A549 (cell line): ENCODE results near the gene NSUN3.

Experiments used
- CTCF ChIP-seq: fragments of >200 bp; sonication (Bioruptor Twin); formaldehyde crosslinking; IDR thresholded peaks from 3 replicates; pipeline ENCODE4 v1.5.1; 2016
- E2F6 ChIP-seq: IDR thresholded peaks from 2 replicates; pipeline ENCODE4 v1.6.1; 2012; ENCODE audit warnings: low read depth, borderline replicate concordance
- ELK1 ChIP-seq: fragments of 150-350 bp; IDR thresholded peaks from 2 replicates; pipeline ENCODE4 v1.6.1; 2014; ENCODE audit warnings: low read depth, mild to moderate bottlenecking, low read length
- EP300 ChIP-seq, 2 experiments: fragments of >200 bp; sonication (Bioruptor Twin); formaldehyde crosslinking; IDR thresholded peaks; 2 replicates in 1 of 2; 3 replicates in 1 of 2; pipeline ENCODE4 v1.6.1; 2016 to 2017
- FOSL2 ChIP-seq, 2 experiments: fragments of 450-650 bp in 1 of 2; fragments of >200 bp in 1 of 2; sonication (Bioruptor Twin) in 1 of 2; formaldehyde crosslinking; IDR thresholded peaks; 2 replicates each; pipeline versions ENCODE4 v1.5.0 to v1.6.1; 2016 to 2020; ENCODE audit warnings: mild to moderate bottlenecking in 1 of 2, moderate library complexity in 1 of 2
- HMGXB4 ChIP-seq: fragments of 250-450 bp; sonication (Bioruptor Pico); IDR thresholded peaks from 2 replicates; pipeline ENCODE4 v1.5.0; 2021; ENCODE audit warnings: mild to moderate bottlenecking, moderate library complexity, borderline replicate concordance
- KDM5A ChIP-seq: fragments of 200-600 bp; sonication (generic); IDR thresholded peaks from 2 replicates; pipeline ENCODE4 v1.6.1; 2016; ENCODE audit warnings: antibody characterized with exemption, mild to moderate bottlenecking
- MAFK ChIP-seq: fragments of 450-650 bp; IDR thresholded peaks from 2 replicates; pipeline ENCODE4 v1.6.1; 2014; ENCODE audit not compliant: partially characterized antibody
- MAZ ChIP-seq: fragments of 150-350 bp; IDR thresholded peaks from 2 replicates; pipeline ENCODE4 v1.6.1; 2014; ENCODE audit warnings: antibody characterized with exemption, low read depth, low read length, borderline replicate concordance
- PBX3 ChIP-seq: IDR thresholded peaks from 2 replicates; pipeline ENCODE4 v1.6.1; 2012
- POLR2A ChIP-seq: IDR thresholded peaks from 2 replicates; pipeline ENCODE4 v1.6.1; 2012; ENCODE audit warnings: mild to moderate bottlenecking, low read length
- RAD21 ChIP-seq, 2 experiments: fragments of >200 bp in 1 of 2; sonication (Bioruptor Twin) in 1 of 2; formaldehyde crosslinking in 1 of 2; IDR thresholded peaks in 1 of 2; conservative IDR thresholded peaks in 1 of 2; 2 replicates in 1 of 2; 3 replicates in 1 of 2; pipeline ENCODE4 v1.6.1; 2012 to 2018; ENCODE audit warnings: inconsistent platforms in 1 of 2
- REST ChIP-seq: fragments of 200-600 bp; sonication (generic); IDR thresholded peaks from 2 replicates; pipeline ENCODE4 v1.6.1; 2016; ENCODE audit warnings: antibody characterized with exemption, mild to moderate bottlenecking, moderate library complexity
- RFX5 ChIP-seq: fragments of 450-650 bp; IDR thresholded peaks from 2 replicates; pipeline ENCODE4 v1.7.1; 2014; ENCODE audit warnings: antibody characterized with exemption, mild to moderate bottlenecking, moderate library complexity

- TF ChIP-seq KDM5A (no peak), PBX3 (no peak), REST (no peak), CTCF (peak; percentile 29; the same call in 2 of the 3 replicates), HMGXB4 (CRISPR knock-in tag) (no peak), E2F6 (no peak), MAFK (no peak), EP300 (IDR thresholded peaks at IDR 0.05) (no peak), RFX5 (no peak), RAD21 (conservative IDR thresholded peaks at IDR 0.05 in 1 of 2, IDR thresholded peaks at IDR 0.05 in 1 of 2) (no peak), POLR2A (no peak), FOSL2 (IDR thresholded peaks at IDR 0.05) (no peak), FOSL2 (CRISPR knock-in tag; IDR thresholded peaks at IDR 0.05) (no peak), MAZ (no peak), ELK1 (no peak)
Measured at GRCh38 chr3:94101860-94102259, 39.0 kb downstream of the NSUN3 start.
